HepG2 (cell line): Measurements from ENCODE around the gene LLGL1.

Experiments
- MAF1 ChIP-seq: sonication (generic); formaldehyde crosslinking; IDR thresholded peaks from 2 replicates; pipeline ENCODE4 v1.5.0; 2020; ENCODE audit warnings: missing genetic modification reagents, borderline replicate concordance
- NR2C2 ChIP-seq: sonication (generic); formaldehyde crosslinking; IDR thresholded peaks from 2 replicates; pipeline ENCODE4 v1.4.0; 2020; ENCODE audit warnings: missing genetic modification reagents, mild to moderate bottlenecking, moderate library complexity, borderline replicate concordance
- PHF8 ChIP-seq: sonication (generic); formaldehyde crosslinking; IDR thresholded peaks from 2 replicates; pipeline ENCODE4 v1.5.0; 2020; ENCODE audit warnings: missing genetic modification reagents
- SOX6 ChIP-seq, 2 experiments: fragments of 450-650 bp in 1 of 2; sonication (generic) in 1 of 2; formaldehyde crosslinking in 1 of 2; IDR thresholded peaks; 2 replicates each; pipeline versions ENCODE4 v1.4.0 to v1.6.1; 2017 to 2020; ENCODE audit warnings: antibody characterized with exemption in 1 of 2, mild to moderate bottlenecking in 1 of 2, missing genetic modification reagents in 1 of 2
- ZFP36 ChIP-seq: fragments of 150-350 bp; IDR thresholded peaks from 2 replicates; pipeline ENCODE4 v1.6.1; 2018; ENCODE audit warnings: borderline replicate concordance, low read length, low read depth; ENCODE audit not compliant: partially characterized antibody
- ZNF138 ChIP-seq: sonication (generic); formaldehyde crosslinking; IDR thresholded peaks from 2 replicates; pipeline ENCODE4 v1.5.0; 2020; ENCODE audit warnings: mild to moderate bottlenecking, low read depth, missing genetic modification reagents
- ZNF253 ChIP-seq: sonication (generic); formaldehyde crosslinking; IDR thresholded peaks from 2 replicates; pipeline ENCODE4 v1.8.0; 2022; ENCODE audit warnings: mild to moderate bottlenecking, missing genetic modification reagents, borderline replicate concordance
- TF ChIP-seq, protein P1 (sequence below): sonication (generic); formaldehyde crosslinking; IDR thresholded peaks from 2 replicates; pipeline ENCODE4 v1.4.0; 2020; ENCODE audit warnings: mild to moderate bottlenecking, missing genetic modification reagents
- TF ChIP-seq, protein P2 (sequence below): IDR thresholded peaks from 2 replicates; pipeline ENCODE4 v1.6.1; 2016; ENCODE audit warnings: control low read depth

DNA sequence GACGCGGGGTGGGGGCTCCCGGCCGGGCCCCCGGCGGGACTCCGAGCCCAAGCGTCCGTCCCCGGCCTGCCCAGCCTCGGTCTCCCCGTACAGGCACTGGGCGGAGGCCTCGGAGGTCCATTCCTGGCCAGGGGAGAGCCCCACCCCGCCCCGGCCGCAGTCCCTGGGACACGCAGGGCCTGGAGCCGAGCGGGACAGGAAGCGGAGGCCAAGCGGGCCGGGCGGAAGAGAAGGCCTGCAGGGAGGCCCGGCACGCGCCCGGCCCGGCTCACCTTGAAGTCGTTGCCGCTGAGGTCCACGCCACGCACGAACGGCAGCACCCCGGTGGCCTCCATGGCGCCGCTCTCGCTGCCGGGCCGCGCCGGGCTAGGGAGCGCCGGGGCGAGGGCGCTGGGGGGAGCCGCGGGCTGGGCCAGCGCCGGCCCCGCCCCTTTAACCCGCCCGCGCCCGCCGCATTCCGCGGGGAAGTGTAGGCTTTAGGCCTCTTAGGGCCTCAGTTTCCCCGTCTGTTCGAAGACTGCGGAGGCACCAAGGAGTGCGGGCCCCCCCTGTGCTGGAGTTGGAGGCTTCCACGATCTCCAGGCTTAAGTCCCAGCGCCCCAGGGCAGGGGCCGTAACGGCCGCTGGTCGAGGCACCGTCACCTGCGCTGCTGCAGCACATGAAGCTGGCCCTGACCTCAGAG lies 33.1 kb downstream of the LLGL1 start, which contains the start of gene FLII:
- TF ChIP-seq SOX6 (IDR thresholded peaks at IDR 0.05), result no peak
- TF ChIP-seq SOX6 (CRISPR knock-in tag; IDR thresholded peaks at IDR 0.05), result no peak
- TF ChIP-seq, protein P1, sequence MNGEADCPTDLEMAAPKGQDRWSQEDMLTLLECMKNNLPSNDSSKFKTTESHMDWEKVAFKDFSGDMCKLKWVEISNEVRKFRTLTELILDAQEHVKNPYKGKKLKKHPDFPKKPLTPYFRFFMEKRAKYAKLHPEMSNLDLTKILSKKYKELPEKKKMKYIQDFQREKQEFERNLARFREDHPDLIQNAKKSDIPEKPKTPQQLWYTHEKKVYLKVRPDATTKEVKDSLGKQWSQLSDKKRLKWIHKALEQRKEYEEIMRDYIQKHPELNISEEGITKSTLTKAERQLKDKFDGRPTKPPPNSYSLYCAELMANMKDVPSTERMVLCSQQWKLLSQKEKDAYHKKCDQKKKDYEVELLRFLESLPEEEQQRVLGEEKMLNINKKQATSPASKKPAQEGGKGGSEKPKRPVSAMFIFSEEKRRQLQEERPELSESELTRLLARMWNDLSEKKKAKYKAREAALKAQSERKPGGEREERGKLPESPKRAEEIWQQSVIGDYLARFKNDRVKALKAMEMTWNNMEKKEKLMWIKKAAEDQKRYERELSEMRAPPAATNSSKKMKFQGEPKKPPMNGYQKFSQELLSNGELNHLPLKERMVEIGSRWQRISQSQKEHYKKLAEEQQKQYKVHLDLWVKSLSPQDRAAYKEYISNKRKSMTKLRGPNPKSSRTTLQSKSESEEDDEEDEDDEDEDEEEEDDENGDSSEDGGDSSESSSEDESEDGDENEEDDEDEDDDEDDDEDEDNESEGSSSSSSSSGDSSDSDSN, result peak; percentile 91
- TF ChIP-seq, protein P2, sequence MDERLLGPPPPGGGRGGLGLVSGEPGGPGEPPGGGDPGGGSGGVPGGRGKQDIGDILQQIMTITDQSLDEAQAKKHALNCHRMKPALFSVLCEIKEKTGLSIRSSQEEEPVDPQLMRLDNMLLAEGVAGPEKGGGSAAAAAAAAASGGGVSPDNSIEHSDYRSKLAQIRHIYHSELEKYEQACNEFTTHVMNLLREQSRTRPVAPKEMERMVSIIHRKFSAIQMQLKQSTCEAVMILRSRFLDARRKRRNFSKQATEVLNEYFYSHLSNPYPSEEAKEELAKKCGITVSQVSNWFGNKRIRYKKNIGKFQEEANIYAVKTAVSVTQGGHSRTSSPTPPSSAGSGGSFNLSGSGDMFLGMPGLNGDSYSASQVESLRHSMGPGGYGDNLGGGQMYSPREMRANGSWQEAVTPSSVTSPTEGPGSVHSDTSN, result no peak
- TF ChIP-seq NR2C2 (CRISPR knock-in tag), result peak; percentile 57
- TF ChIP-seq PHF8 (CRISPR knock-in tag), result peak; percentile 86
- TF ChIP-seq MAF1 (CRISPR knock-in tag), result peak; percentile 62; the same call in 1 of the 2 replicates
- no peak for TF ChIP-seq ZNF253 (CRISPR knock-in tag)
- TF ChIP-seq ZFP36, result no peak
- no peak for TF ChIP-seq ZNF138 (CRISPR knock-in tag)
